Measurements from ENCODE around the gene P2RX5. TPM values are rescaled to one million over a fixed set of nuclear protein-coding genes. Genes with fewer than 3 reads are reported as not detected.

The P2RX5 gene, protein sequence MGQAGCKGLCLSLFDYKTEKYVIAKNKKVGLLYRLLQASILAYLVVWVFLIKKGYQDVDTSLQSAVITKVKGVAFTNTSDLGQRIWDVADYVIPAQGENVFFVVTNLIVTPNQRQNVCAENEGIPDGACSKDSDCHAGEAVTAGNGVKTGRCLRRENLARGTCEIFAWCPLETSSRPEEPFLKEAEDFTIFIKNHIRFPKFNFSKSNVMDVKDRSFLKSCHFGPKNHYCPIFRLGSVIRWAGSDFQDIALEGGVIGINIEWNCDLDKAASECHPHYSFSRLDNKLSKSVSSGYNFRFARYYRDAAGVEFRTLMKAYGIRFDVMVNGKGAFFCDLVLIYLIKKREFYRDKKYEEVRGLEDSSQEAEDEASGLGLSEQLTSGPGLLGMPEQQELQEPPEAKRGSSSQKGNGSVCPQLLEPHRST
- total RNA-seq: under 1 TPM in 2 of 4 donors, not detected in 2; 0.49 to 0.56 TPM

DNA sequence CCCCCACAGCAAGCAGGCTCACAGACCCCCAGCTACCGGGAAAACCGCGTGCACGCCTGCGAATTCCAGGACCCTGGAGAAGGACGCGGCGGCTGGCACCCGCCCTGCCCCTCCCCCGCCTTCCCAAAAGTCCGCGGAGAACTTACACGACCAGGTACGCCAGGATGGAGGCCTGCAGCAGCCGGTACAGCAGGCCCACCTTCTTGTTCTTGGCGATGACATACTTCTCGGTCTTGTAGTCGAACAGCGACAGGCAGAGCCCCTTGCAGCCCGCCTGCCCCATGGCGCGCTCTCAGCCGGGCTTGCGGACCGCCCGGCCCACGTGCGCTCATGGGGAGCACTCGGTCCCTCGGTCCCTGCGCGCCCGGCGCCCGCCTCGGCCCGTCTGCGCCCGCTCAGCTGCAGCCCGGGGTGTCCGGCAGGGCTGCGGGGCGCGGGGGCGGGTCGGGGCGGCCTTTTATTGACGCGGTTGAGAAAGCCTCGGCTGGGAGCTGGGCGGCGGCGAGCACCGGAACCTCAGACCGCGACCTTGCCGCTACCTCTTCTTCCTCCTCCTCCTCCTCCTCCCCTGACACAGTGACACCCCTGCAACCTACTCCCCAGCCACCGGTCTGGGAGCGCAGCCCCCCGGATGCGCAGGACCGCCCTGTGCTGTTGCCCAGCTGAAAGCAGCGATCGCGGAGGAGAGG is at the start of gene P2RX5:
Gene P2RX5 (minus strand): TSS at position 433 of the 689 bp plus-strand sequence. CDS start 150 bp downstream, at position 283.
- DNase-seq (ENCODE audit: low spot score in 2 of 2): no peak
- Histone ChIP-seq H3K27ac (no peak within 1 kb of the TSS), H3K4me1 (peaks cover 20% of the 10 kb centered on the region), H3K27me3 (peaks cover 72% of the 10 kb centered on the region), H3K36me3 (no peaks in the 10 kb centered on the region), H3K4me3 (peak within 1 kb of the TSS; percentile 53), H3K9me3 (peaks cover 4% of the 10 kb centered on the region)
- under 1% methylated on average over 16 of the region's 65 CpGs for WGBS
- TF ChIP-seq POLR2A (IDR thresholded peaks at IDR 0.05): no peak
- TF ChIP-seq, protein P1, sequence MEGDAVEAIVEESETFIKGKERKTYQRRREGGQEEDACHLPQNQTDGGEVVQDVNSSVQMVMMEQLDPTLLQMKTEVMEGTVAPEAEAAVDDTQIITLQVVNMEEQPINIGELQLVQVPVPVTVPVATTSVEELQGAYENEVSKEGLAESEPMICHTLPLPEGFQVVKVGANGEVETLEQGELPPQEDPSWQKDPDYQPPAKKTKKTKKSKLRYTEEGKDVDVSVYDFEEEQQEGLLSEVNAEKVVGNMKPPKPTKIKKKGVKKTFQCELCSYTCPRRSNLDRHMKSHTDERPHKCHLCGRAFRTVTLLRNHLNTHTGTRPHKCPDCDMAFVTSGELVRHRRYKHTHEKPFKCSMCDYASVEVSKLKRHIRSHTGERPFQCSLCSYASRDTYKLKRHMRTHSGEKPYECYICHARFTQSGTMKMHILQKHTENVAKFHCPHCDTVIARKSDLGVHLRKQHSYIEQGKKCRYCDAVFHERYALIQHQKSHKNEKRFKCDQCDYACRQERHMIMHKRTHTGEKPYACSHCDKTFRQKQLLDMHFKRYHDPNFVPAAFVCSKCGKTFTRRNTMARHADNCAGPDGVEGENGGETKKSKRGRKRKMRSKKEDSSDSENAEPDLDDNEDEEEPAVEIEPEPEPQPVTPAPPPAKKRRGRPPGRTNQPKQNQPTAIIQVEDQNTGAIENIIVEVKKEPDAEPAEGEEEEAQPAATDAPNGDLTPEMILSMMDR (IDR thresholded peaks at IDR 0.05): no peak
- TF ChIP-seq EP300 (IDR thresholded peaks at IDR 0.05): no peak
- TF ChIP-seq POLR2AphosphoS5 (IDR thresholded peaks at IDR 0.05): no peak

DNA sequence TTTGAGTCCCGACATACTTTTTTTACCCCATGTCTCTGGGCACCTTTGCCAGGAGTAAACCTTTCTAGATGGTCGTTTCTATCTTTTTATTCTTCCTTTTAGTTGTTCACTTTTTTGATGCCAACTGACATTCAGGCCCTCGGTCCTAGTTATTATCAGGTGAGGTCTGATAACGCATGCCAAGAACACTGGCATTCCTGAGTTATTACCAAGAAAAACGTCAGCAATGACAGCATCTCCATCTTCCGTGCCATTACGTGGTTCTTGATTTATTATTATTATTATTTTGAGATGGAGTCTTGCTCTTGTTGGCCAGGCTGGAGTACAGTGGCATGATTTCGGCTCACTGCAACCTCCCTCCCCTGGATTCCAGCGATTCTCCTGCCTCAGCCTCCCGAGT is 49.1 kb upstream of the P2RX5 start:
- H3K27me3 ChIP-seq: no peaks in the 10 kb centered on the region
- no peaks in the 10 kb centered on the region for H3K36me3 ChIP-seq
- no peaks in the 10 kb centered on the region for H3K4me1 ChIP-seq
- WGBS: 74% methylated on average over 10 of the region's 10 CpGs
- DNase-seq (ENCODE audit: low spot score in 2 of 2): no peak
- TF ChIP-seq, protein P1 (IDR thresholded peaks at IDR 0.05): no peak
- no peak for TF ChIP-seq EP300 (IDR thresholded peaks at IDR 0.05)
- TF ChIP-seq POLR2A (IDR thresholded peaks at IDR 0.05): no peak
- TF ChIP-seq POLR2AphosphoS5 (IDR thresholded peaks at IDR 0.05): no peak
- no peak overlapping the region for H3K4me3 ChIP-seq
- H3K9me3 ChIP-seq: no peaks in the 10 kb centered on the region
- H3K27ac ChIP-seq: no peak overlapping the region

DNA sequence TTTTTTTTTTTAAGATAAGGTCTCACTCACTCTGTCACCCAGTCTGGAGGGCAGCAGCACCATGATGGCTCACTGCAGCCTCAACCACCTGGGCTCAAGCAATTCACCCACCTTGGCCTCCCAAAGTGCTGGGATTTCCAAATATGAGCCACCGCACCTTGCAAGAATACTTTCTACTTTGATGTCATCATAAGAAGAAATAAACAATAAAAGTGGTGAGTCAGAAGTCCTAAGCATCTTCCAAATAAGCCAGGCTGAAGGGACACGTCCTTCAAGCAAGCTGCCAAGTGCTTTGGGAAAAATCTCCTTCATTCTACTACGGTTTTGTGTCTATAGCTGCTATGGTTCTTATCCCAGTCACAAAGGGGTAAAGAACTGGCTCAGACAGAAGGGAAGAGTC is 48.1 kb upstream of the P2RX5 start:
- H3K4me1 ChIP-seq: peaks cover 2% of the 10 kb centered on the region
- no peak for DNase-seq (ENCODE audit: low spot score in 2 of 2)
- H3K9me3 ChIP-seq: no peaks in the 10 kb centered on the region
- H3K27ac ChIP-seq: no peak overlapping the region
- H3K36me3 ChIP-seq: no peaks in the 10 kb centered on the region
- H3K27me3 ChIP-seq: no peaks in the 10 kb centered on the region
- no peak overlapping the region for H3K4me3 ChIP-seq
- 59% methylated on average over 3 of the region's 3 CpGs for WGBS
- no peak for TF ChIP-seq POLR2A (IDR thresholded peaks at IDR 0.05)
- TF ChIP-seq, protein P1 (IDR thresholded peaks at IDR 0.05): no peak
- TF ChIP-seq POLR2AphosphoS5 (IDR thresholded peaks at IDR 0.05): no peak
- no peak for TF ChIP-seq EP300 (IDR thresholded peaks at IDR 0.05)

DNA sequence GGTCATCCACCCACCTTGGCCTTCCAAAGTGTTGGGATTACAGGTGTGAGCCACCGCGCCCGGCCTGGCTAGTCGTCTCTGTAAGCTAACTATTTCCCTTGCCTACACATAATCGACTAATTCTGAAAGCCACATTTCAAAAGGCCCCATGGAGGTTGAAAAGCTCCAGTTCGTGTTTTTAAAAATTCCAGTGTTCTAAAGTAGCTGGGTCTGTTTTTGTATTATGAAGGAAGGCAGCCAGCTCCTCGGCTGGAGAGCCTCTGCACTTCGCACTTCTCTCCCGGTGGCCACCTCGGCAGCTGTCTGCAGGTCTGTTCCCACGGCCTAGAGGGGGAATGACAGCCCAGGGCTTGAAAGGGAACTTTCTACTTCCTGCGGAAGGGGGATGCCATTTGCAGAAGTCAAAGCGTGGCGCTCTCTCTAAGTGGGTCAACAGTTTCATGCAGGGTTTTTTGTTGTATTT is 44.7 kb upstream of the P2RX5 start:
- H3K27ac ChIP-seq: no peak overlapping the region
- H3K9me3 ChIP-seq: no peaks in the 10 kb centered on the region
- no peak for TF ChIP-seq EP300 (IDR thresholded peaks at IDR 0.05)
- TF ChIP-seq POLR2A (IDR thresholded peaks at IDR 0.05): no peak
- no peaks in the 10 kb centered on the region for H3K27me3 ChIP-seq
- H3K36me3 ChIP-seq: no peaks in the 10 kb centered on the region
- no peak for DNase-seq (ENCODE audit: low spot score in 2 of 2)
- H3K4me1 ChIP-seq: peaks cover 18% of the 10 kb centered on the region
- no peak overlapping the region for H3K4me3 ChIP-seq
- 81% methylated on average over 14 of the region's 14 CpGs for WGBS

DNA sequence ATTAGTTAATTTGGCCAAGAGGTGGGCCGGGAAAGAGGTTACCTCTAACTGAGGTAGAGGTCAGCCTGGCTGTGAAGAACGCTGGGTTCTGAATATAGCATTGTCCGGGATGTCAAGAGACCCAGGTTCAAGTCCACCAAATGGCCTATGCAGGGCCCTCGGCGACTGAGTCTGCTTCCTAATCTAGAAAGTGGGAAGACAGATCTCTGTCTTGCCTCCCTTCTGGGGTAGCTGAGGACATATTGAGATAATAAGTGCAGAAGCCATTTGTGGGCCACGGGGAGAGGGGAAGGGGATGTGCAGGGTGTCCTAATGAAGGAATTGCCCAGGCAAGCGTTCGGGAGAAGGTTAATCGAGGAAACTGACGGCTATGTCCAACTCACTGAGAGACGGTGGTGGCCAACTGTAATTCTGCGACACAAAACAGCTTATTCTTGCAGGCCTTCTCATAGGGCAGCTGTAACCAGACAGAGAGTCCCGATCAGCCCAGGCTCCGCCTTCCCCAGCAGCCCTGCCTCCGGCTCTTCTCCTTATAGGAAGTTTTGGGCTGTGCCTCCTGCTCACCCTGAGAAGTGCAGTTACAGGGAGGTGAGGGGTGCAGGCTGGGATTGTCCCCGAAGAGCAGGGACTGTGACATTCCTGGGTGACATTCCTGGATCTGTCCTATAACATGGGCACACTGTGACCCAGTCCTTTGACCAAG is 43.6 kb upstream of the P2RX5 start:
- H3K4me1 ChIP-seq: peaks cover 18% of the 10 kb centered on the region
- H3K27me3 ChIP-seq: no peaks in the 10 kb centered on the region
- no peaks in the 10 kb centered on the region for H3K9me3 ChIP-seq
- H3K36me3 ChIP-seq: no peaks in the 10 kb centered on the region
- H3K4me3 ChIP-seq: no peak overlapping the region
- WGBS: 80% methylated on average over 16 of the region's 16 CpGs
- DNase-seq (ENCODE audit: low spot score in 2 of 2): no peak
- H3K27ac ChIP-seq: no peak overlapping the region
- TF ChIP-seq POLR2A (IDR thresholded peaks at IDR 0.05) (no peak), POLR2AphosphoS5 (IDR thresholded peaks at IDR 0.05) (no peak)
- TF ChIP-seq, protein P1 (IDR thresholded peaks at IDR 0.05): no peak

All from suprapubic skin (tissue), 4 donors.